ENCODE data around the gene TMEM225B.

- TF ChIP-seq, protein P1, sequence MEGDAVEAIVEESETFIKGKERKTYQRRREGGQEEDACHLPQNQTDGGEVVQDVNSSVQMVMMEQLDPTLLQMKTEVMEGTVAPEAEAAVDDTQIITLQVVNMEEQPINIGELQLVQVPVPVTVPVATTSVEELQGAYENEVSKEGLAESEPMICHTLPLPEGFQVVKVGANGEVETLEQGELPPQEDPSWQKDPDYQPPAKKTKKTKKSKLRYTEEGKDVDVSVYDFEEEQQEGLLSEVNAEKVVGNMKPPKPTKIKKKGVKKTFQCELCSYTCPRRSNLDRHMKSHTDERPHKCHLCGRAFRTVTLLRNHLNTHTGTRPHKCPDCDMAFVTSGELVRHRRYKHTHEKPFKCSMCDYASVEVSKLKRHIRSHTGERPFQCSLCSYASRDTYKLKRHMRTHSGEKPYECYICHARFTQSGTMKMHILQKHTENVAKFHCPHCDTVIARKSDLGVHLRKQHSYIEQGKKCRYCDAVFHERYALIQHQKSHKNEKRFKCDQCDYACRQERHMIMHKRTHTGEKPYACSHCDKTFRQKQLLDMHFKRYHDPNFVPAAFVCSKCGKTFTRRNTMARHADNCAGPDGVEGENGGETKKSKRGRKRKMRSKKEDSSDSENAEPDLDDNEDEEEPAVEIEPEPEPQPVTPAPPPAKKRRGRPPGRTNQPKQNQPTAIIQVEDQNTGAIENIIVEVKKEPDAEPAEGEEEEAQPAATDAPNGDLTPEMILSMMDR (IDR thresholded peaks at IDR 0.05; ENCODE audit: poor library complexity, severe bottlenecking), result no peak
- TF ChIP-seq POLR2AphosphoS5 (IDR thresholded peaks at IDR 0.05), result no peak
- no peak for TF ChIP-seq EP300 (conservative IDR thresholded peaks at IDR 0.05; ENCODE audit: poor library complexity, severe bottlenecking)
- TF ChIP-seq EZH2 (IDR thresholded peaks at IDR 0.05; ENCODE audit: borderline replicate concordance, insufficient read depth, low read length, poor library complexity, severe bottlenecking), result no peak
- TF ChIP-seq SMC3 (conservative IDR thresholded peaks at IDR 0.05; ENCODE audit: poor library complexity), result no peak
- TF ChIP-seq, protein P2, sequence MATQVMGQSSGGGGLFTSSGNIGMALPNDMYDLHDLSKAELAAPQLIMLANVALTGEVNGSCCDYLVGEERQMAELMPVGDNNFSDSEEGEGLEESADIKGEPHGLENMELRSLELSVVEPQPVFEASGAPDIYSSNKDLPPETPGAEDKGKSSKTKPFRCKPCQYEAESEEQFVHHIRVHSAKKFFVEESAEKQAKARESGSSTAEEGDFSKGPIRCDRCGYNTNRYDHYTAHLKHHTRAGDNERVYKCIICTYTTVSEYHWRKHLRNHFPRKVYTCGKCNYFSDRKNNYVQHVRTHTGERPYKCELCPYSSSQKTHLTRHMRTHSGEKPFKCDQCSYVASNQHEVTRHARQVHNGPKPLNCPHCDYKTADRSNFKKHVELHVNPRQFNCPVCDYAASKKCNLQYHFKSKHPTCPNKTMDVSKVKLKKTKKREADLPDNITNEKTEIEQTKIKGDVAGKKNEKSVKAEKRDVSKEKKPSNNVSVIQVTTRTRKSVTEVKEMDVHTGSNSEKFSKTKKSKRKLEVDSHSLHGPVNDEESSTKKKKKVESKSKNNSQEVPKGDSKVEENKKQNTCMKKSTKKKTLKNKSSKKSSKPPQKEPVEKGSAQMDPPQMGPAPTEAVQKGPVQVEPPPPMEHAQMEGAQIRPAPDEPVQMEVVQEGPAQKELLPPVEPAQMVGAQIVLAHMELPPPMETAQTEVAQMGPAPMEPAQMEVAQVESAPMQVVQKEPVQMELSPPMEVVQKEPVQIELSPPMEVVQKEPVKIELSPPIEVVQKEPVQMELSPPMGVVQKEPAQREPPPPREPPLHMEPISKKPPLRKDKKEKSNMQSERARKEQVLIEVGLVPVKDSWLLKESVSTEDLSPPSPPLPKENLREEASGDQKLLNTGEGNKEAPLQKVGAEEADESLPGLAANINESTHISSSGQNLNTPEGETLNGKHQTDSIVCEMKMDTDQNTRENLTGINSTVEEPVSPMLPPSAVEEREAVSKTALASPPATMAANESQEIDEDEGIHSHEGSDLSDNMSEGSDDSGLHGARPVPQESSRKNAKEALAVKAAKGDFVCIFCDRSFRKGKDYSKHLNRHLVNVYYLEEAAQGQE (IDR thresholded peaks at IDR 0.05; ENCODE audit: borderline replicate concordance), result no peak
- TF ChIP-seq RAD21 (conservative IDR thresholded peaks at IDR 0.05), result no peak
Observed at GRCh38 chr7:99563650-99564049, 34.4 kb upstream of the TMEM225B start.
